Measurements from ENCODE around the gene TLCD1.

Gene TLCD1

DNA sequence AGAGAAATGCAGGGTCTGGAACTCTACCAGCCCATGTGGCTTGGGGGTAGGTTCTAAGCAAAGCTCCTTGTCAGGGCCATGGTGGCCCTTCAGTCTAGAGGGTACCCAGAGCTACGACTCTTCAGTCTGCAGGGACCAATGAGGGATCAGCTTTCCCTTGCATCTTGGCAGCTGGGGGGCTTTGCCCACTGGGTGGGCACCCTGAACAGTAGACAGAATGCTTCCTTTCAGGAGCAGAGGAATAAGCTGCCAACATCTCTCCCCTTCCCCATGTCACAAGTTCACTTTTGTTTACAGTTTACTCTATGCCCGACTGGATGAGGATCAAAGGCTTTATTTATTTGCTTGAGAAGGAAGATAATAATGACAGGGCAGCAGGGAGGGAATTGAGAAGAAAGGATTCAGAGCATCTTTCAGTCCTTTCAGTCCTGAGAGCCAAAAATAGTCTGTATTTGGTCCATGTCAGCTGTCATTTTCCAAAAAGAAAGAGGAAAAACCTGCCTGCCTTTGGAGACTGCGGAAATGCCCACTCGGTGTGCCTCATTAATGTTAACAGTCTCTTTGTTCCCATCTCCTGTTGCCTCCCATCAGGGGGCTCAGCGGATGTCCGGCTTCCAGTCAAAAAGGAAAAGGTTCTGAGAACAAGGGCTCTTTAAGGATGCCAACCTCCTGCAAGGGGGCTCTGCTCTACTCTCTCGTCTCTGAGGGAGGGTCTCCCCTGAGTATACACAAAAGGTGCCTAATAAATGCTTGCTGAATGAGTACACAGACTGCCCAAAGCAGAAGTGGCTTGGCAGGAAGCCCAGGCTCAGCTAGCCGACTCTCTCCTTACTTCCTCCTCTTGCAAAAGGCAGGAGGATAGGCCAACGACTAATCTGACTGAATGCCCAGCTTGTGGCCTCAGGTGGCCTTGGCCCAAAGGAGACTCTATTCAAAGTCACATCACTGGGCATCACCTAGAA lies 34.8 kb upstream of the TLCD1 start:
- TF ChIP-seq, protein P1, sequence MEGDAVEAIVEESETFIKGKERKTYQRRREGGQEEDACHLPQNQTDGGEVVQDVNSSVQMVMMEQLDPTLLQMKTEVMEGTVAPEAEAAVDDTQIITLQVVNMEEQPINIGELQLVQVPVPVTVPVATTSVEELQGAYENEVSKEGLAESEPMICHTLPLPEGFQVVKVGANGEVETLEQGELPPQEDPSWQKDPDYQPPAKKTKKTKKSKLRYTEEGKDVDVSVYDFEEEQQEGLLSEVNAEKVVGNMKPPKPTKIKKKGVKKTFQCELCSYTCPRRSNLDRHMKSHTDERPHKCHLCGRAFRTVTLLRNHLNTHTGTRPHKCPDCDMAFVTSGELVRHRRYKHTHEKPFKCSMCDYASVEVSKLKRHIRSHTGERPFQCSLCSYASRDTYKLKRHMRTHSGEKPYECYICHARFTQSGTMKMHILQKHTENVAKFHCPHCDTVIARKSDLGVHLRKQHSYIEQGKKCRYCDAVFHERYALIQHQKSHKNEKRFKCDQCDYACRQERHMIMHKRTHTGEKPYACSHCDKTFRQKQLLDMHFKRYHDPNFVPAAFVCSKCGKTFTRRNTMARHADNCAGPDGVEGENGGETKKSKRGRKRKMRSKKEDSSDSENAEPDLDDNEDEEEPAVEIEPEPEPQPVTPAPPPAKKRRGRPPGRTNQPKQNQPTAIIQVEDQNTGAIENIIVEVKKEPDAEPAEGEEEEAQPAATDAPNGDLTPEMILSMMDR (conservative IDR thresholded peaks at IDR 0.05; ENCODE audit: low read length), result no peak
- DNase-seq (ENCODE audit: low read depth), result peak; percentile 58
- no peak overlapping the region for H3K4me3 ChIP-seq (ENCODE audit: low read length)

DNA sequence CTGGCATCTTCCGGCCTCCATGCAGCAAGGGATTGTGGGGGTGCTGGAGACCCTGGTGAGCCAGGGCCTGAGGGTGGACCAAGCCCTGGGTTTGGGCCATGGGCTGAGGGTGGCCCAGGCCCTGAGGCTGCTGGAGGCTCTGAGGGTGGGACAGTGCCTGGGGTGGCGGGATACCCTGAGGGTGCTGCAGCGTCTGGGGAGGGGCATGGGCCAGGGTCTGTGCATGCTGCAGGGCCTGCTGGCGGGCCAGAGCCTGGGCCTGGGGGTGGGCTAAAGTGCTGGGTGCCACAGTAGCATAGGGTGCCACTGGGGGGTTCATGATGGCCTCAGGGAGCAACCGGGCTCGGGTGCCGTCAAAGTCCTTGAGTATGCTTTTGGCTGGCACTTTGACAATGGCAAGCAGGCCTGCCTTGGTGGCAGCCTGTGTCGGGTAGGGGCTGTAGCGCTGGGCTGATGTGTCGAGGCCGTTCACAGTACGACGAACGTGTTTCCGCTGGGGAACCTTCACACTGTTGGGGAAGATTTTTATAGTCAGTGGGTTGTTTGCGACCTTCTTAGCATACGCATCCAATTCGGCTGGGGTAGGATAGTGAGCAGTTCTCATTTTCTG lies 33.3 kb upstream of the TLCD1 start:
- no peak overlapping the region for H3K4me3 ChIP-seq (ENCODE audit: low read length)
- DNase-seq (ENCODE audit: low read depth), result no peak
- TF ChIP-seq, protein P1 (conservative IDR thresholded peaks at IDR 0.05; ENCODE audit: low read length), result no peak

DNA sequence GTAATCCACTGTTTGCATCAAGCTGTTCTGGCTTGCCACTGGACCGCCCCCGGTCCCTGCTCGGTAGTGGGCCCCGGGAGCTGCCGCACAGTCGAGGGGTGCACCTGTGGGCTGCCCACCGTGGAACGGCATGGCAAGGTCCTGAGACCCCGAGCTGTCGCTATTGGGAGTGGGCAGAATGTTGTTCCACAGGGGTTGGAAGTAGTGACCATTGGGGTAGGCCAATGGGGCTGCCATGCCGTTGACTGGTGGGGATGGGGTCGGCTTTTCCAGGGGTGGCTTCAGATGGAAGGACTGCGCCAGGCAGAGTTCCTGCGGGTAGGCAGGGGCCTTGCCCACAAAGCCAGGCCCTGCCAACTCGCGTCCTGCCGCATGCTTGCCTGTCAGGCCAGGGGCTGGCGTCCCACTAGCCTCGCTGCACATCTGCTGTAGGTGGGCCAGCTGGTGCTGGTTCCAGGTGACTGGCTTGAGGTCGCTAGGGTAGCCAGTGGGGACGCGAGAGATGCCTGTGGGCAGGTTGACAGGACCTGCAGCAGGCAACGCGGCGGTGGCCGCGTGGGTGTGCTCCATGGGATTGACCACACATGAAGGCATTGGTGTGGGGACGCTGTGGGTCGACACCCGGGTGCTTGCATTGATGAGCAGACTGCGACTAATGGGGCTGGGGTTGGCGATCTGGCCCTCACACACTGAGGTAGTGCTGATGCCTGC lies 32.5 kb upstream of the TLCD1 start:
- no peak for DNase-seq (ENCODE audit: low read depth)
- H3K4me3 ChIP-seq (ENCODE audit: low read length), result no peak overlapping the region
- TF ChIP-seq, protein P1 (conservative IDR thresholded peaks at IDR 0.05; ENCODE audit: low read length), result no peak

DNA sequence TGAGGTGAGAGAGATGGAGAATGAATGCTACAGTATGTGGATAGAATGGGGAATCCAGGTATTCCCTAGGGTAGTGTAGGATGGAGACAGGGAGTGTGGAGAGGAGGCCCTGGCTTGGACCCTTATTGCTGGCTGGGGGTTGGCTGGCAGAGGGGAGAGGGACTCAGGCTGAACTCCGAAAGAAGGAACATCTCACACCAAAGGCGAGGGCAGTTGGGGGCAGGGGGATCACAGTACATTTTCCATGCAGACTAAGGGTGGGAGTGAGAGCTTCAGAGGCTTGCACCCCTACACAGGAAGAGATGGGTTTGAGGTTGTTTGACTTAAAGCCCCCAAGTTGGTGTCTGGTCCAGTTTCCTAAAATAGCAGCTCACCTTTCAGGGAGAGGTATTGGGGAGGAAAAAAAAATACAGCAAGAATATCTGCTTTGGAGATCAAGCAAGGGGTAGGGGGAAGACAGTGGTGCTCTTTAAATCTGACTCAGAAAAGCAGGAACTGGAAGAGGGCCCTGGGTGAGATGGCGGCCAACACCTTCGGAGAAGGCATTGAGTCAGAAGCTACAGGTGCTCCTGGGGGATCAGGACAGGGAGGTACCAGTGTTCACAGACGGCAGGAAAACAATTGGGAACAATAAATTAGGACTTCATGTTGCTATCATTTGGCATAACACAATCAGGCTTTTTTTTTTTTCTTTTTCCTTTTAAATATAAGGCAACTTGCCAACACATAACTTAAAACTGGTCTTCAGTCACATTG lies 30.2 kb upstream of the TLCD1 start:
- DNase-seq (ENCODE audit: low read depth), result no peak
- TF ChIP-seq, protein P1 (conservative IDR thresholded peaks at IDR 0.05; ENCODE audit: low read length), result no peak
- H3K4me3 ChIP-seq (ENCODE audit: low read length), result no peak overlapping the region

DNA sequence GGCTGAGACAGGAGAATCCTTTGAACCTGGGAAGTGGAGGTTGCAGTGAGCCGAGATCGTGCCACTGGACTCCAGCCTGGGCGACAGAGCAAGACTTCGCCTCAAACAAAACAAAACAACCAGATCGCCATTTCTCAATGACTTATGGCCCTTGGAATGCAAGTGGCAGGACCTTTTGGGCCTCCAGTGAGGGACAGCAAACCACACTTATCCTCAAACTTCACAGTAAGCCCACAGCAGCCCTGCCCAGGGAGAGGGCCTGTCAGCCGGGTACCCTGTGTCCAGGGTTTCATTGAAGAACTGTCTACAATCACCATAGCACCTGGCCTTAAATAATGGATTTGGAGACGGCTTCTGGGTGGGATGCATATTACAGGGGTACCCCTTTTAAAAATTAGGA lies 29.5 kb upstream of the TLCD1 start:
- DNase-seq (ENCODE audit: low read depth), result no peak
- TF ChIP-seq, protein P1 (conservative IDR thresholded peaks at IDR 0.05; ENCODE audit: low read length), result no peak

DNA sequence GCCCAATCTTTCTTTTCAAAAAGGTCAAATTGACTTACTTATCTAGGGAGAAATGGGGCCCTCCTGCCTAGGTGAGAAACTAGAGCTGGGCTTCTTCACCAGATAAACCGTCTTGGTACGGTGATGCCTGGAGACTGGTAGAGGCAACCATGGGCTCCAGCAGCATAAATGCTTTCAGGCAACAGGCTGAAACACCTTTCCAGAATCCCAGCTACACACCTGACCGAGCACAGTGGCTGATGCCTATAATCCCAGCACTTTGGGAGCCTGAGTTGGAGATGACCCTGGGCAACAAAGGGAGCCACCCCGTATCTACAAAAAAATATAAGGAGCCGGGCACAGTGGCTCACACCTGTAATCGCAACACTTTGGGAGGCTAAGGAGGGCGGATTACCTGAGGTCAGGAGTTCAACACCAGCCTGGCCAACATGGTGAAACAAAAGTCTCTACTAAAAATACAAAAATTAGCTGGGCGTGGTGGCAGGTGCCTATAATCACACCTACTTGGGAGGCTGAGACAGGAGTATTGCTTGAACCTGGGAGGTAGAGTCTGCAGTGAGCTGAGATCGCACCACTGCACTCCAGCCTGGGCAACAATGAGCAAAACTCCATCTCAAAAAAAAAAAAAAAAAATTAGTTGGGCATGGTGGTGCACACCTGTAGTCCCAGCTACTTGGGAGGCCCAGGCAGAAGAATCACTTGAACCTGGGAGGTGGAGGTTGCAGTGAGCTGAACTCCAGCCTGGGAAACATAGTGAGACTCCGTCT lies 25.8 kb upstream of the TLCD1 start:
- TF ChIP-seq, protein P1 (conservative IDR thresholded peaks at IDR 0.05; ENCODE audit: low read length), result no peak
- H3K4me3 ChIP-seq (ENCODE audit: low read length), result no peak overlapping the region
- DNase-seq (ENCODE audit: low read depth), result no peak

More for the DNA sequence above, 29.5 kb upstream of the TLCD1 start:
- H3K4me3 ChIP-seq (ENCODE audit: low read length), result no peak overlapping the region
